Stimulated activated CD8-positive, alpha-beta memory T cell treated with anti-CD3 and anti-CD28 coated beads, Interleukin-7, amount 100 ng/mL, for 24 hours (primary cell): ENCODE measurements around the gene NDOR1.
A peak's percentile ranks its signal among the peaks of the same experiment; 100 is the strongest.

Experiments used
- DNase-seq: peaks from one replicate; pipeline ENCODE4 v3.0.0-alpha.2; 2020; ENCODE audit warnings: low read depth

Gene NDOR1

GRCh38 chr9:137220317-137221094 is 15.0 kb downstream of the NDOR1 start:
- DNase-seq = no peak

DNA sequence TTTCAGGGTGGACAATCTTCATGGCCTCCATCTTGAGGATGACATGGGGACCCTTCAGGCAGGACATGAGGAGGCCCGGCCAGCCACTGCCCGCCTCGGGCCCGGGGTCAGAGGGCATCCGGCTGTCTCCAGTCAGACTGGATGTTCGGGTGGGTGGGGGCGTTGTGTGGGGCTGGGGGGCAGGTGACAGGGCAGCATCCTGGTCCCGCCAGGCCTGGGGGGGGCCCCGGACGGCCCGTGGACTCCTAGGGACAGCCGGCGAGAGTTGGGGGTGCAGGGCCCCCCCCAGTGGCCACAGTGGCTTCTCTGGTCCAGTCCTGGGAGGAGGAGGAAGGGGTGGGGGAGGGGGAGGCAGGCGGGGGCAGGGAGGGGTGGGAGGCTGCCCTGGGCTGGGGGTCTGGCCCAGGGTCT is 15.6 kb downstream of the NDOR1 start:
- DNase-seq = no peak

GRCh38 chr9:137221506-137222111 is 16.1 kb downstream of the NDOR1 start:
- DNase-seq = no peak

DNA sequence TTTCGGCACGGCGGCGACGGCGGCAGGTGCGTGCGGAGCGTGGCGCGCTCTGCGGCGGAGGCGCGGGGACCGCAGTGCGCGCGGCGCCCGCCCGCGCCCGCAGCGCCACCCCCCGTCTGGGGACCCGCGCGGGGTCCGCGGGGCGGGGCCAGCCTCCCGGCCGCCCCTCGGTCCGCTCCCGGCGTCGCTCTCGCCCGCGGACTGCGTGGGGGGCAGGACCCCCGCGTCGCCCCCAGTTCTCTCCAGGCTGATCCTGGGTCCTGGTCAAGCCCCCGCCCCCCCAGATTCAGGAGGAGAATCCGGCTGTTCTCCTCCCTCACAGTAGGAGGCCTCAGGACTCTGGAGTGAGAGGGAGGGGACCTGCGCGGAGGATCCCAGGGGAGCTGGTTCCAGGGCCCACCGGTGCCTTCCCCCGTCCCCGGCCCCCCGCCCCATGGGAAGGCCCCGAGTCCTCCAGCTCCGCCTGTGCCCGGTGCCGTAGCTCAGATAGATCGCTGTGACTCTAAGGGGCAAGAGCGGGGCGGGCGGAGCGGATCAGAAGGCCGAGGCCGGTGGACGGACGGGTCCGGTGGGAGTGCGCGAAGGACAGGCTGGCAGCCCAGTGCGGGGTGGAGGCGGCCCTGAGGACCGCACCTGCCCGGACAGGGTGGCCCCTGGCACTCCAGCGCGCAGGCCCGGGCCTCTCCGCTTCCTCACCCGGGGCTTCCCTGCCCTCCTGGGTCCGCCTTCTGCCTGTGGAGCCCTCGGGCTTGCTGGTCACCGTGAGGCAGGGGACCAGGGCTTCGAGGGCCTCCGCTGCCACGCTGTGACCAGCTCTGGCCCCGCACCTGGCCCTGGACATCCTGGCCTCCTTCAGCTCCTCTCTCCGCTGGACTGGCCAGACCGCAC is 16.9 kb downstream of the NDOR1 start, which contains the start of gene RNF208:
TSS of gene RNF208 (minus strand) at position 51 of the 888 bp plus-strand sequence. CDS start 1,028 bp downstream, outside the sequence.
- DNase-seq = no peak

- peak; percentile 97 for DNase-seq
Observed at GRCh38 chr9:137223078-137223970, 17.8 kb downstream of the NDOR1 start.

DNA sequence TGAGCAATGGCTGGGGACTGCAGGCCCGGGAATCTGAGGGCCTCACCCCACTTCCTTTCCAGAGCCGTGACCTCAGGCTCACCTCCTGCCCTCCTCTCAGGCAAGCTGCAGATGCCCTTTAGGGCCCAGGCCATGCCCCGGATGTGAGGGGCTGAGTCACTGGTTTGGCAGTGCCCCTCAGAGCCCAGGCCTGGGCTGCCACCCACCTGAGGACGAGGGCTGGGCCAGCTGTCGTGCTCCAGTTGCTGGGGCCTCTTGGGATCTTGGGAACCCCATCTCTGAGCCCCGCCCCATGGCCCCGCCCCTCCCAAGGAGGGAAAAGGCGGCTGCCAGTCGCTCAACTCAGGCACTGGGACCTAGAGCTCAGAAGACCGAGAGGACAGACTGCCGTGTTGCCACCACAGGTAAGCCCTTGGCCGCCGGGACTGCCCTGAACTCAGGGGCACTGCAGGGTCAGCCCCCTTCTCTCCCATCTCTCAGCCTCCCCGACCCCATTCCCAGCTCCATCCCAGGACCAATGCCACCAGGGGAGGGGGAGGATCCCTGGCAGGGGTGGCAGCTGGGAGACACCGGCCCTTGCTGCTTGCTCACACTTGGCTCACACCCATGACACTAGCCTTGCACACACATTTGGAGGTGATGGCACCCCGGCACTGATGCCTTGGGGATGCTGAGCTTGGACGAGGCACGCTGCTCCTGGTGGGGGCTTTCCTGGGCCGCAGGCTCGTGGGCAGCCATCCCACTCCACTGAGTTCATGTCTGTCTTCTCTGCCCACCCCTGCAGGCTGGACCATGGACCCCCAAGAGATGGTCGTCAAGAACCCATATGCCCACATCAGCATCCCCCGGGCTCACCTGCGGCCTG is 19.6 kb downstream of the NDOR1 start, which contains the start of gene CYSRT1:
TSS of gene CYSRT1 (plus strand) at position 345 of the 865 bp plus-strand sequence. CDS start at position 793, 448 bp downstream.
- DNase-seq = no peak

DNA sequence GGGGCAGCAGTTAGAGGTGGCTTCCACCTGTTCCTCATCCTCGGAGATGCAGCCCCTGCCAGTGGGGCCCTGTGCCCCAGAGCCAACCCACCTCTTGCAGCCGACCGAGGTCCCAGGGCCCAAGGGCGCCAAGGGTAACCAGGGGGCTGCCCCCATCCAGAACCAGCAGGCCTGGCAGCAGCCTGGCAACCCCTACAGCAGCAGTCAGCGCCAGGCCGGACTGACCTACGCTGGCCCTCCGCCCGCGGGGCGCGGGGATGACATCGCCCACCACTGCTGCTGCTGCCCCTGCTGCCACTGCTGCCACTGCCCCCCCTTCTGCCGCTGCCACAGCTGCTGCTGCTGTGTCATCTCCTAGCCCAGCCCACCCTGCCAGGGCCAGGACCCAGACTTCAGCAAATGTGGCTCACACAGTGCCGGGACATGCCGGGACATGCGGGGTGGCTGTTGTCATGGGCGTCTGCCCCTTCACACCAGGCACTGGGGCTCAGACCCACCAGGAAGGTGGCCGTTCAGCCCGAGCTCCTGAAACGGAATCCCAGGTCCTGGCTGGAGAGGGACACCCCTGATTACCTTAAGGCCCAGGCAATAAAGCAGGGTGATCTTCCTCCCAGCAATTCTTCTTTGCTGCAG is 20.3 kb downstream of the NDOR1 start:
- no peak for DNase-seq

GRCh38 chr9:137226338-137227053 is 21.0 kb downstream of the NDOR1 start:
- DNase-seq = no peak

GRCh38 chr9:137227054-137227852 is 21.8 kb downstream of the NDOR1 start, which contains the start of gene RNF224:
Gene RNF224 (plus strand): TSS chr9:137227502. CDS start chr9:137228336, 834 bp downstream.
- peak; percentile 67 for DNase-seq

DNA sequence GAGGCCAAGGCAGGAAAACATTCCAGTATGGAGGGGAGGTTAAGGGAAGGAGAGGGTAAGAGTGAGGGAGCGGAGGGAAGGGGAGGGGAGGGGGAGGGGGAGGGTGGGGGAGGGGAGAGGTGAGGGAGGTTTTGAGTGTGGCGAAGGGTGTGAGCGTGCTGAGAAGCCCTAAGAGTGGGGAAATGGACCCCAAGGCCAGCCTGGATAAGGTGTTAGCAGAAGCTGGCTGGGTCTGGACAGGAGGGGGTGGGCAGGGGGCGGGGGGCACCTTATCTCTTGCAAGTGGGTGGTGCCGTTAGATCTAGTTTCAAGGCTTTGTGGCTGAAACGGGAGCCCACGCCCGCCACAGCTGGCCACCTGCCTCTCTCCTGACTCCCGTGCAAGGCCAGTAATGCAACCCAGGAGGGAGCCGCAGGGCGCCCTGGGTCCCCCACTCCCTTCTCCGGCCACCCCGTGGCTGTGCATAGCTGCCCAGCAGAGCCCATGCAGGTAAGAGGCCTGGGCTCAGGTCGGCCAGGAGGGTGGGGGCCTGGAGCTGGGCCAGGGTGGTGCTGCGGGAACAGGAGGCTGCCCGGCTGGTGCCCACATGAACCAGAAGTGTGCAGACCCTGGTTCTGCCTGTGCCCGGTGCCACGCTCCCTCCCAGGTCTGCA is 22.5 kb downstream of the NDOR1 start:
- no peak for DNase-seq

DNA sequence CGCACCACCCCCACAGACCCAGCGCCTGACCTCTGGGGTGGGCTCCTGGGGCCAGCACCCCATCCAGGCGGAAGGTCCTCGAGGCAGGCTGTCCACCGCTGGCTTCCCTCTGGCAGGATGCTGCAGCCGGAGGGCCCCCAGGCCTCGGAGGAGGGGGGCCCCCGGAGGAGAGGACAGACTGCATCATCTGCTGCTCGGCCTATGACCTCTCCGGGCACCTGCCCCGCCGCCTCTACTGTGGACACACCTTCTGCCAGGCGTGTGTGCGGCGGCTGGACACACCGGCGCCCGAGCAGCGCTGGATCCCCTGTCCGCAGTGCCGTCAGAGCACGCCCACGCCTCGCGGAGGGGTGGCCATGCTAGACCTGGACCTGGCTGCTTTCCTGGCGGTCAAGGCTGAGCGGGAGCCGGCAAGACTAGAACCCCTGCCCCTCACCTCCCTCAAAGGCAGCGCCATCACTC is 23.0 kb downstream of the NDOR1 start:
- no peak for DNase-seq

DNA sequence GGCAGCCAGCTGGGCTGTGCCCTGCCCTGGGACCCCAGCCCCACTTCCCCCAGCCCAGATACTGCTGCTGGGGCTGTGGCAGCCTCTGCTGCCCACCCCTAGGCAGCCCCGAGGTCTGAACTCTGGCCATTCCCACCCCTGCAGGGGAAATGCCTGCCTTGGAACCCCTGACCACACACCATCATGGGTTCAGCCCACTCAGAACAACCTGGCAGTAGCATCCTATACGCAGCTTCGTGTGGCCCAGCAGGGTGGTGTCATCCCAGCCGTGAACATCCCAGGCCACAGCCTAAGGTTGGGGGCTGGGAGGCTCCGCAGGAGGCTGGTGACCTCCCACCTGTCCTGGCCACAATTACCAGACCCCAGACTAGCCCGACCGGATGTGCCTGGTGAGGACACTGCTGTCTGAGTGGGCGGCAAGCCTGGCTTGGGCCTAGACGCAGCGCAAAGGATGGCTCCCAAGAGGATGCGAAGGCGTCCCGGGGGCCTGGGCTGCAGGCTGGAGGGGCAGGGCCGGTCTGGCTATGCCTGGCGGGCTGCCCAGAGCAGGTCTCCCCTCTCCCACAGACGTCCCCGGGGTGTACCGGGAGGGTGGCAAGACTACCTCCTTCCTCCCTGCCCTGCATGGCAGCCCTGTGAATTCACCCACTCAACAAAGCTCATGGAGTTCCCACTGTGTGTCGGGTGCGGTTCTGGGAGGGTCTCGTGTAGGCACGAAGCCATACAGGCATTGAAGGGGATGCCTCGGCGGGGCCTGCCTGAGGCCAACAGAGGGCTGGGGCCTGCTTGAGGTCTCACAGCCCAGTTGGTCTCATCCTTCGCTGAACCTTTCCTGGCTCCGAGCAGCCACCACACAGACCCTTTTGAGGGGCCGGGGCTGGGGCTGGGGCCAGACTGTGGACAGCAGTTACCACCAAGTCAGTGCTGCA is 23.7 kb downstream of the NDOR1 start:
- DNase-seq = no peak

GRCh38 chr9:137229903-137230704 is 24.6 kb downstream of the NDOR1 start:
- no peak for DNase-seq

GRCh38 chr9:137230705-137231371 is 25.3 kb downstream of the NDOR1 start, which contains the start of gene SLC34A3:
Gene SLC34A3 (plus strand): TSS chr9:137230901. CDS start chr9:137231703, 802 bp downstream.
- DNase-seq = no peak
